H1 (cell line): ENCODE measurements around the gene SERGEF. TPM values are rescaled to one million over a fixed set of nuclear protein-coding genes. Genes with fewer than 3 reads are reported as not detected.

Source experiments
- CTCF ChIA-PET: fragments of 300-600 bp; sonication (Branson Sonifier 250); formaldehyde crosslinking; loops from one replicate; lab custom pipeline; 2021; ENCODE audit not compliant: partially characterized antibody; lab: Charles Lee
- POLR2A ChIA-PET: fragments of 300-600 bp; sonication (Branson Sonifier 250); formaldehyde crosslinking; loops from one replicate; lab custom pipeline; 2021; ENCODE audit warnings: inconsistent platforms; ENCODE audit not compliant: partially characterized antibody; lab: Charles Lee
- DNase-seq, 2 experiments: peaks; one replicate each; pipeline versions ENCODE4 v3.0.0 to v3.0.0-alpha.2; 2010 to 2022; ENCODE audit warnings: low spot score in 2 of 2, low read depth in 1 of 2, mixed read lengths in 1 of 2
- FAIRE-seq: peaks from 2 replicates; lab custom pipeline; 2011; peaks lifted over from hg19 to GRCh38; lab: Jason Lieb, UNC
- H2AFZ ChIP-seq: 2 replicates; pipeline ENCODE4 v1.8.1; 2012; ENCODE audit warnings: low read length, inconsistent platforms
- H2AK5ac ChIP-seq: 2 replicates; pipeline ENCODE4 v1.6.1; 2013; ENCODE audit warnings: low read depth, low read length
- H2BK120ac ChIP-seq: replicated peaks from 2 replicates; pipeline ENCODE3; 2013; ENCODE audit warnings: low read depth, low read length, inconsistent platforms
- H2BK12ac ChIP-seq: 2 replicates; pipeline ENCODE4 v1.6.1; 2013; ENCODE audit warnings: low read depth, low read length
- H2BK15ac ChIP-seq: 2 replicates; pipeline ENCODE4 v1.6.1; 2013; ENCODE audit warnings: low read length
- H2BK20ac ChIP-seq: 2 replicates; pipeline ENCODE4 v1.6.1; 2013; ENCODE audit warnings: low read length
- H2BK5ac ChIP-seq: 2 replicates; pipeline ENCODE4 v1.6.1; 2013; ENCODE audit warnings: low read depth, low read length
- H3K14ac ChIP-seq: 2 replicates; pipeline ENCODE4 v1.6.1; 2013; ENCODE audit warnings: inconsistent platforms; ENCODE audit not compliant: insufficient read length
- H3K18ac ChIP-seq: 2 replicates; pipeline ENCODE4 v1.6.1; 2013; ENCODE audit warnings: low read length; ENCODE audit errors: extremely low read depth
- H3K23ac ChIP-seq: 2 replicates; pipeline ENCODE4 v1.6.1; 2013; ENCODE audit warnings: inconsistent platforms; ENCODE audit not compliant: insufficient read length
- H3K23me2 ChIP-seq: 2 replicates; pipeline ENCODE4 v1.6.1; 2013; ENCODE audit warnings: low read depth, low read length
- H3K27ac ChIP-seq: 2 replicates; pipeline ENCODE4 v1.6.1; 2011; ENCODE audit warnings: low read depth, low read length, inconsistent platforms
- H3K27me3 ChIP-seq, 4 experiments: replicated peaks in 1 of 4; 1 replicate in 1 of 4; 2 replicates in 3 of 4; pipeline versions ENCODE4 v1.6.1 to v1.8.1; 2011 to 2013; ENCODE audit warnings: low read length in 3 of 4, mild to moderate bottlenecking in 3 of 4, inconsistent platforms in 2 of 4, mixed read lengths in 2 of 4, moderate library complexity in 1 of 4; ENCODE audit not compliant: control insufficient read depth in 3 of 4, insufficient read depth in 3 of 4; ENCODE audit errors: extremely low read depth in 1 of 4
- H3K36me3 ChIP-seq, 4 experiments: 2 replicates each; pipeline versions ENCODE4 v1.6.1 to v1.8.1; 2011 to 2013; ENCODE audit warnings: mild to moderate bottlenecking in 4 of 4, low read length in 3 of 4, moderate library complexity in 2 of 4, control low read depth in 1 of 4, inconsistent platforms in 1 of 4; ENCODE audit not compliant: insufficient read depth in 4 of 4, control insufficient read depth in 2 of 4
- H3K4ac ChIP-seq: replicated peaks from 2 replicates; pipeline ENCODE3; 2013; ENCODE audit warnings: low read length, low read depth, mixed read lengths, inconsistent platforms; ENCODE audit not compliant: insufficient read length
- H3K4me1 ChIP-seq, 4 experiments: replicated peaks in 1 of 4; 1 replicate in 1 of 4; 2 replicates in 3 of 4; pipeline versions ENCODE4 v1.6.1 to v1.8.1; 2011 to 2013; ENCODE audit warnings: low read length in 3 of 4, inconsistent platforms in 2 of 4, mixed read lengths in 1 of 4; ENCODE audit not compliant: insufficient read depth in 4 of 4, control insufficient read depth in 3 of 4
- H3K4me2 ChIP-seq, 2 experiments: 2 replicates each; pipeline versions ENCODE4 v1.6.1 to v1.8.1; 2011 to 2013; ENCODE audit warnings: low read depth in 2 of 2, low read length in 2 of 2, control low read depth in 1 of 2, inconsistent platforms in 1 of 2, mild to moderate bottlenecking in 1 of 2; ENCODE audit not compliant: insufficient read depth in 1 of 2
- H3K4me3 ChIP-seq, 4 experiments: fragments of 200-600, 300-600 bp in 1 of 4; sonication (generic), shearing (Covaris generic), sonication (Bioruptor Twin) in 1 of 4; 2 replicates each; pipeline versions ENCODE4 v1.5.1 to v1.8.1; 2011 to 2016; ENCODE audit warnings: low read length in 4 of 4, low read depth in 3 of 4, control low read depth in 2 of 4, inconsistent platforms in 2 of 4, mild to moderate bottlenecking in 2 of 4, mixed read lengths in 1 of 4, moderate library complexity in 1 of 4; ENCODE audit not compliant: insufficient read depth in 2 of 4; ENCODE audit errors: extremely low read depth in 1 of 4
- H3K56ac ChIP-seq: replicated peaks from 2 replicates; pipeline ENCODE3; 2013; ENCODE audit warnings: low read depth, mild to moderate bottlenecking, mixed read lengths, low read length, inconsistent platforms; ENCODE audit not compliant: insufficient read length
- H3K79me1 ChIP-seq: 2 replicates; pipeline ENCODE4 v1.6.1; 2013; ENCODE audit warnings: low read depth, low read length, control low read depth
- H3K79me2 ChIP-seq, 2 experiments: 2 replicates each; pipeline versions ENCODE4 v1.6.1 to v1.8.1; 2012 to 2013; ENCODE audit warnings: low read length in 2 of 2, mild to moderate bottlenecking in 2 of 2, inconsistent platforms in 1 of 2; ENCODE audit not compliant: insufficient read depth in 2 of 2, control insufficient read depth in 1 of 2
- H3K9ac ChIP-seq, 4 experiments: replicated peaks in 1 of 4; 1 replicate in 1 of 4; 2 replicates in 3 of 4; pipeline versions ENCODE4 v1.6.1 to v1.8.1; 2011 to 2013; ENCODE audit warnings: low read depth in 3 of 4, low read length in 3 of 4, control low read depth in 2 of 4, mild to moderate bottlenecking in 2 of 4, moderate library complexity in 2 of 4, inconsistent platforms in 1 of 4; ENCODE audit errors: extremely low read depth in 1 of 4
- H3K9me3 ChIP-seq, 2 experiments: 2 replicates each; pipeline versions ENCODE4 v1.6.1 to v1.8.1; 2012 to 2013; ENCODE audit warnings: mild to moderate bottlenecking in 2 of 2, moderate library complexity in 2 of 2, control low read depth in 1 of 2, inconsistent platforms in 1 of 2, low read depth in 1 of 2, low read length in 1 of 2, mixed read lengths in 1 of 2; ENCODE audit not compliant: insufficient read depth in 2 of 2
- H4K20me1 ChIP-seq, 2 experiments: replicated peaks in 1 of 2; 2 replicates each; pipeline versions ENCODE3 to v1.8.1; 2011 to 2013; ENCODE audit warnings: inconsistent platforms in 2 of 2, low read length in 2 of 2, mild to moderate bottlenecking in 1 of 2; ENCODE audit not compliant: insufficient read depth in 2 of 2, control insufficient read depth in 1 of 2
- H4K5ac ChIP-seq: 2 replicates; pipeline ENCODE4 v1.6.1; 2013; ENCODE audit warnings: low read length, low read depth, mixed read lengths, inconsistent platforms; ENCODE audit not compliant: insufficient read length
- H4K8ac ChIP-seq: 2 replicates; pipeline ENCODE4 v1.8.0; 2013; ENCODE audit warnings: mild to moderate bottlenecking, moderate library complexity, low read length, inconsistent platforms; ENCODE audit not compliant: insufficient read depth; ENCODE audit errors: extremely low read depth
- H4K91ac ChIP-seq: replicated peaks from 2 replicates; pipeline ENCODE3; 2013; ENCODE audit warnings: low read length, mixed read lengths, inconsistent platforms; ENCODE audit not compliant: insufficient read length
- EP300 ChIP-seq, 2 experiments: IDR thresholded peaks; 1 replicate in 1 of 2; 2 replicates in 1 of 2; pipeline ENCODE4 v1.6.1; 2011 to 2012; ENCODE audit warnings: low read depth in 2 of 2, low read length in 2 of 2, mild to moderate bottlenecking in 2 of 2, borderline replicate concordance in 1 of 2, inconsistent platforms in 1 of 2, moderate library complexity in 1 of 2
- KDM4A ChIP-seq: IDR thresholded peaks from one replicate; pipeline ENCODE4 v1.7.1; 2012; ENCODE audit warnings: low read depth, mild to moderate bottlenecking, moderate library complexity, low read length, inconsistent platforms; ENCODE audit not compliant: severe bottlenecking
- KDM5A ChIP-seq: fragments of 200-600 bp; IDR thresholded peaks from 2 replicates; pipeline ENCODE4 v1.7.1; 2012; ENCODE audit warnings: mild to moderate bottlenecking, low read length, inconsistent platforms, mixed read lengths
- RNF2 ChIP-seq: fragments of 200-900, 300-1000 bp; sonication (generic); IDR thresholded peaks from 2 replicates; pipeline ENCODE4 v1.7.1; 2016; ENCODE audit warnings: borderline replicate concordance, low read depth, mild to moderate bottlenecking, antibody characterized with exemption, low read length; ENCODE audit not compliant: poor library complexity, severe bottlenecking; ENCODE audit errors: missing control alignments
- WGBS, 2 experiments: shearing (Covaris generic) in 1 of 2; methylation state at CpG; one replicate each; pipeline versions ENCODE4 v1.1.6 to v1.1.7; 2013 to 2015; ENCODE audit warnings: low lambda C conversion rate in 2 of 2, mixed read lengths in 2 of 2, inconsistent platforms in 1 of 2, low coverage in 1 of 2, missing lambda C conversion rate in 1 of 2; ENCODE audit not compliant: insufficient replicate concordance in 2 of 2, insufficient coverage in 1 of 2, insufficient read length in 1 of 2; ENCODE audit errors: extremely low coverage in 1 of 2, missing lambda C conversion rate in 1 of 2; 5-methylcytosine and 5-hydroxymethylcytosine counted together
- polyA plus RNA-seq, 7 experiments: library from polyadenylated mRNA; depleted of rRNA in 3 of 7; stranded (reverse) in 5 of 7; unstranded in 2 of 7; fragments of >200 nt in 5 of 7; fragments of 200-250 nt in 2 of 7; gene quantifications; 1 replicate in 5 of 7; 2 replicates in 1 of 7; 4 replicates in 1 of 7; pipeline versions ENCODE4 v1.2.1 to v1.2.3, GENCODE V29; 2011 to 2013; ENCODE audit warnings: missing spikeins in 2 of 7, mixed read lengths in 2 of 7
- total RNA-seq: library from RNA; stranded (reverse); fragmentation: NEBNext Ultra II Directional; extraction: Animal tissue kit (Norgen Biotek cat#: 25700); gene quantifications from 2 replicates; pipeline ENCODE4 v1.2.1, GENCODE V29; 2021

The SERGEF gene
- total and polyA plus RNA-seq, 2 of the 8 experiments (the other 6 are each of a cell fraction or from before 2014, with no cell fraction given): 16.6 to 28.8 TPM

GRCh38 chr11:17776212-17776875 is 236.5 kb downstream of the SERGEF start:
- Histone ChIP-seq H4K20me1 (peaks cover 0 to 2% of the 10 kb centered on the region in 2 experiments), H3K56ac (no peak overlapping the region), H2AFZ (no peak overlapping the region), H3K9ac (no peak overlapping the region), H2BK20ac (no peak overlapping the region), H2AK5ac (no peak overlapping the region), H3K4me1 (no peaks in the 10 kb centered on the region), H2BK12ac (no peak overlapping the region), H3K23ac (no peak overlapping the region), H3K27ac (no peak overlapping the region), H4K8ac (no peak overlapping the region), H3K23me2 (no peaks in the 10 kb centered on the region), H3K79me1 (no peaks in the 10 kb centered on the region), H4K5ac (no peak overlapping the region), H3K4me3 (no peak overlapping the region), H2BK120ac (no peak overlapping the region), H3K4me2 (no peak overlapping the region), H3K36me3 (no peaks in the 10 kb centered on the region), H4K91ac (no peak overlapping the region), H3K27me3 (no peaks in the 10 kb centered on the region), H2BK15ac (no peak overlapping the region), H3K14ac (no peak overlapping the region), H3K79me2 (no peaks in the 10 kb centered on the region), H3K9me3 (no peaks in the 10 kb centered on the region; a peak in 1 of 4 replicates), H3K18ac (no peak overlapping the region), H3K4ac (no peak overlapping the region), H2BK5ac (no peak overlapping the region)
- WGBS, 2 experiments: 81% methylated on average over 14 of the region's 15 CpGs; no CpG with 5 or more reads in 1 of the 2 experiments
- POLR2A ChIA-PET: no interaction called here
- FAIRE-seq (no peak), DNase-seq (no peak)
- CTCF ChIA-PET: interaction anchor here (0.8 to 4.1 kb wide), 6 partner anchors 15 to 203 kb away, joined by 3 to 28 read pairs (median 8); no protein-coding TSS in a partner anchor
- TF ChIP-seq EP300 (IDR thresholded peaks at IDR 0.05; ENCODE audit: borderline replicate concordance in 1 of 2, low read depth in 2 of 2, low read length in 2 of 2) (no peak), RNF2 (no peak), KDM5A (no peak), KDM4A (no peak)
